T-helper 17 cell (primary cell): ENCODE measurements around the gene SULT1A1. TPM values are rescaled to one million over a fixed set of nuclear protein-coding genes. Genes with fewer than 3 reads are reported as not detected.
A peak's percentile ranks its signal among the peaks of the same experiment; 100 is the strongest.
"Not testable (repeated sequence)": the region's sequence is repeated elsewhere in the genome, so short reads cannot be mapped to it uniquely, and the experiment has no call there.

ENCODE experiments used
- ATAC-seq: fragments of 150-1000 bp; cut with Tn5 transposase; 2 replicates; pipeline ENCODE4 v1.10.0; 2021; ENCODE audit warnings: mild to moderate bottlenecking, moderate library complexity
- DNase-seq, 3 donors: peaks; one replicate each; pipeline versions ENCODE4 v3.0.0 to v3.0.0-alpha.2; 2020 to 2021
- H3K9me3 ChIP-seq: one replicate; pipeline ENCODE4 v1.7.0; 2013; ENCODE audit warnings: low read length, mild to moderate bottlenecking; ENCODE audit not compliant: control insufficient read depth, poor library complexity, severe bottlenecking
- H3K27ac Mint-ChIP-seq: one replicate; pipeline ENCODE4 v1.8.0; 2022; ENCODE audit warnings: mild to moderate bottlenecking, moderate library complexity, mixed read lengths
- H3K27me3 Mint-ChIP-seq: one replicate; pipeline ENCODE4 v1.8.0; 2022; ENCODE audit warnings: mixed read lengths
- H3K36me3 Mint-ChIP-seq: one replicate; pipeline ENCODE4 v1.8.0; 2022; ENCODE audit warnings: low read depth, mixed read lengths
- H3K4me1 Mint-ChIP-seq: one replicate; pipeline ENCODE4 v1.8.0; 2022; ENCODE audit warnings: mild to moderate bottlenecking, mixed read lengths
- H3K4me3 Mint-ChIP-seq: one replicate; pipeline ENCODE4 v1.8.0; 2022; ENCODE audit warnings: mild to moderate bottlenecking, moderate library complexity, mixed read lengths
- total RNA-seq, 4 donors: library from RNA in 2 of 4; stranded (reverse) in 2 of 4; gene quantifications; one replicate each; pipeline ENCODE4 v1.2.3 and lab custom pipeline; 2022 to 2026

SULT1A1 gene
- total RNA-seq, 2 donors from 2014 or later = 10.6 to 14.4 TPM

GRCh38 chr16:28603381-28604185 is 6.3 kb downstream of the SULT1A1 start:
- Mint-ChIP-seq H3K4me1 (peaks cover 3% of the 10 kb centered on the region), H3K36me3 (no peaks in the 10 kb centered on the region), H3K4me3 (no peak overlapping the region), H3K27me3 (no peaks in the 10 kb centered on the region), H3K27ac (peak overlapping the region; percentile 54)
- DNase-seq = no peak
- no peaks in the 10 kb centered on the region for H3K9me3 ChIP-seq
- no peak for ATAC-seq

GRCh38 chr16:28602529-28602928 is 7.3 kb downstream of the SULT1A1 start:
- no peaks in the 10 kb centered on the region for H3K9me3 ChIP-seq
- peaks cover 3% of the 10 kb centered on the region for H3K4me1 Mint-ChIP-seq
- H3K27ac Mint-ChIP-seq = no peak overlapping the region
- H3K27me3 Mint-ChIP-seq = no peaks in the 10 kb centered on the region
- DNase-seq (no peak), ATAC-seq (no peak)
- H3K4me3 Mint-ChIP-seq = no peak overlapping the region
- H3K36me3 Mint-ChIP-seq = no peaks in the 10 kb centered on the region

DNA sequence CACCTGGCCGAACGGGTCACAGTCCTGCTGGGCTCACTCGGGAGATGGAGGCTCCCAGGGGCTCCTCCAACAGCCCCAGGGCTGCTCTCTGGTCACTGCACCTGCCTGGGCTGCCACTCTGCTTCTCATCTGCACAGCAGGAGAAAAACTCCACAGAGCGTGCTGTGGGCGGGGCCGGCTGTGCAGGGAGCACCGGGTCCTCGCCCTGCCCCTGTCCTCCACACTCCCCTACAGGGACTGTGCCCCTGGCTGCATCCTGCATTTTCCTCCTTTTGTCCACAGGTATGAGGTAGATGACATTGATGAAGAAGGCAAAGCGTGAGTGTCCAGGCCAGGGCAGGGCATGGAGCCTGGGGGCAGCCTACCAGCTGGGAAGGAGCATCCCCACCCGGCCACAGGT is 7.8 kb downstream of the SULT1A1 start:
- not testable (repeated sequence) for H3K27me3 Mint-ChIP-seq, H3K9me3 ChIP-seq, H3K4me3 Mint-ChIP-seq, ATAC-seq, H3K4me1 Mint-ChIP-seq, H3K27ac Mint-ChIP-seq, DNase-seq, H3K36me3 Mint-ChIP-seq

- not testable (repeated sequence) for H3K27me3 Mint-ChIP-seq, H3K4me3 Mint-ChIP-seq, DNase-seq, H3K36me3 Mint-ChIP-seq, ATAC-seq, H3K9me3 ChIP-seq, H3K4me1 Mint-ChIP-seq
- peak overlapping the region; percentile 60 for H3K27ac Mint-ChIP-seq
These were observed 8.3 kb downstream of the SULT1A1 start for GRCh38 chr16:28601589-28601988.

- not testable (repeated sequence) for H3K9me3 ChIP-seq, H3K4me1 Mint-ChIP-seq, DNase-seq, H3K27ac Mint-ChIP-seq, H3K36me3 Mint-ChIP-seq, ATAC-seq, H3K27me3 Mint-ChIP-seq, H3K4me3 Mint-ChIP-seq
These were observed 8.9 kb downstream of the SULT1A1 start for GRCh38 chr16:28600965-28601364.

GRCh38 chr16:28599377-28600285 is 10.2 kb downstream of the SULT1A1 start:
- not testable (repeated sequence) for H3K27me3 Mint-ChIP-seq, H3K4me3 Mint-ChIP-seq, DNase-seq, H3K36me3 Mint-ChIP-seq, H3K27ac Mint-ChIP-seq, H3K9me3 ChIP-seq, H3K4me1 Mint-ChIP-seq
- peak; percentile 98 for ATAC-seq

DNA sequence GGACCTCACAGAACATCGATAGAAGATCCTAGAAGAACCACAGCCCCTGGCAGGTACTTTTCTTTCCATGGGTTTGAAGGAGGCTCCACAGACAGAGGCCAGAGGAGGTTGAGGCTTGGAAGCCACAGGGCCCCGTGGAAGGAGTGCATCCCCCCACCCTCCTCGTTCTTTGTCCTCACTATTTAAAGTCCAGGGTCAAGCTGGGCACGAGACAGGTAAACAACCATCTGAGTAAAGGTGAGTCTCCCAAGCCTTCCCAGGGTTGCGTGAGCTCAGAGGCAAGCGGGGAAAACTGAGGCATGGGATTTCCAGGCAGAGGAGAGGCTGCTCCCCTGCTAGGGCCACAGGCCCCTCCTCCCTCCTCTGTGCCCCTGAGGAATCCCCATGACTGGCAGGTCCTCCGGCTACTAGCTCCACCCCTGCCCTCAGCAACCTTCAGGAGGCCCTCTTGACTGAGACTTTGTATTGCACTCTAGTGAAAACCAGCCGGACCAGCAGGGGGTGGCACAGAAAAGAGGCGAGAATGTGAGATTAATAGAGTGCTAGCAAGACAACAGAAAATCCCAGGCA is 12.1 kb downstream of the SULT1A1 start:
- H3K27me3 Mint-ChIP-seq = no peaks in the 10 kb centered on the region
- no peaks in the 10 kb centered on the region for H3K36me3 Mint-ChIP-seq
- H3K4me3 Mint-ChIP-seq = no peak overlapping the region
- DNase-seq = no peak
- H3K27ac Mint-ChIP-seq = peak overlapping the region; percentile 39
- no peak for ATAC-seq
- H3K9me3 ChIP-seq = no peaks in the 10 kb centered on the region
- peaks cover 7% of the 10 kb centered on the region for H3K4me1 Mint-ChIP-seq

GRCh38 chr16:28596840-28597691 is 12.8 kb downstream of the SULT1A1 start, which contains the start of gene SULT1A2:
SULT1A2 (minus strand) TSS chr16:28597050; CDS start chr16:28595930, 1,120 bp downstream.
- ATAC-seq (no peak), DNase-seq (no peak)
- Mint-ChIP-seq H3K4me1 (peaks cover 7% of the 10 kb centered on the region), H3K4me3 (no peak within 1 kb of the TSS), H3K27ac (peak within 1 kb of the TSS; percentile 39), H3K27me3 (no peaks in the 10 kb centered on the region), H3K36me3 (no peaks in the 10 kb centered on the region)
- H3K9me3 ChIP-seq = no peaks in the 10 kb centered on the region

GRCh38 chr16:28596115-28596630 is 13.7 kb downstream of the SULT1A1 start:
- Mint-ChIP-seq H3K27me3 (no peaks in the 10 kb centered on the region), H3K27ac (no peak overlapping the region), H3K4me3 (no peak overlapping the region), H3K36me3 (peaks cover 2% of the 10 kb centered on the region), H3K4me1 (peaks cover 7% of the 10 kb centered on the region)
- H3K9me3 ChIP-seq = no peaks in the 10 kb centered on the region
- DNase-seq (no peak), ATAC-seq (no peak)

DNA sequence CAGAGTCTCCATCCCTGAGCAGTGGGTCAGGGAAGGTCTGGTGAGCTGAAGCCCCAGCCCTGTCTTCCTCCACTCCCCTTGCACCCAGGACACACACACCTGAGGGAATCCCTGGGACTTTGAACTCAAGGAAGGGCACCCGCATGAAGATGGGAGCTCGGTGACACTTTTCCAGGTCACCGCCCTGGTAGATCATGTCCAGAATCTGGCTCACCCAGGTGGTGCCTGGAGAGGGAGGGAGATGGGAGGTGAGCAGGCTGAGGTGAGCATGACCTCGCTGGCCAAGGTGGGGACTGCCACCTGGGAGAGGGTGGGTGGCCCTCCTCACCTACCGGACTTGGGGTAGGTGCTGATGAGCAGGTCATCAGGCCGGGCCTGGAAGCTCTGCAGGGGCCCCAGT is 14.4 kb downstream of the SULT1A1 start:
- not testable (repeated sequence) for DNase-seq, H3K9me3 ChIP-seq, ATAC-seq, H3K4me3 Mint-ChIP-seq, H3K36me3 Mint-ChIP-seq, H3K27me3 Mint-ChIP-seq, H3K4me1 Mint-ChIP-seq, H3K27ac Mint-ChIP-seq

DNA sequence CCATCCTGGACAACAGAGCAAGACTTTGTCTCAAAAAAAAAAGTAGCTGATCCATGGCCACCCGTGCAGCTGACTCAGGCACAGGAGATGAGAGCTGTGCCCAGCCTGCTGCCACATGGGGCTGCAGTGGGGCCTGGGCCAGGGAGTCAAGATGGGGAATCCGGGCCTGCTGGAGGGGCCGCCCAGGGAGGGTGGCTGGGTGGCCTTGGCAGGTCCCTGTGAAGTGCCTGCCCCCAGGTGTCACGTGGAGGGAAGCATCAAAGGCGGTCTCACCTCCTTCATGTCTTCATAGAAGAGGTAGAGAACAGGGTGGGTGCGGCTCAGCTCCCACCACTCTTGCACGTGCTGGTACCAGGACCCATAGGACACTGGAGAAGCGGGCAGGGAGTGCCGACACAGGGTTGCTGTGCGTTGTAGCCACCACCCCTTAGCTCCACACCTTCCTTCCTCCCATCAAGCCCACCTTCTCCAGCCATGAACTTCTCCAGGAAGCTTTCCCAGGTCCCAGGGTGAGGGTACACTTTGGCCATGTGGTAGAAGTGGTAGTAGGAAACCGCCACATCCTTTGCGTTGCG is 16.8 kb downstream of the SULT1A1 start:
- H3K27ac Mint-ChIP-seq = no peak overlapping the region
- ATAC-seq (no peak), DNase-seq (no peak)
- peaks cover 7% of the 10 kb centered on the region for H3K4me1 Mint-ChIP-seq
- H3K27me3 Mint-ChIP-seq = no peaks in the 10 kb centered on the region
- no peak overlapping the region for H3K4me3 Mint-ChIP-seq
- H3K36me3 Mint-ChIP-seq = peaks cover 9% of the 10 kb centered on the region
- no peaks in the 10 kb centered on the region for H3K9me3 ChIP-seq

DNA sequence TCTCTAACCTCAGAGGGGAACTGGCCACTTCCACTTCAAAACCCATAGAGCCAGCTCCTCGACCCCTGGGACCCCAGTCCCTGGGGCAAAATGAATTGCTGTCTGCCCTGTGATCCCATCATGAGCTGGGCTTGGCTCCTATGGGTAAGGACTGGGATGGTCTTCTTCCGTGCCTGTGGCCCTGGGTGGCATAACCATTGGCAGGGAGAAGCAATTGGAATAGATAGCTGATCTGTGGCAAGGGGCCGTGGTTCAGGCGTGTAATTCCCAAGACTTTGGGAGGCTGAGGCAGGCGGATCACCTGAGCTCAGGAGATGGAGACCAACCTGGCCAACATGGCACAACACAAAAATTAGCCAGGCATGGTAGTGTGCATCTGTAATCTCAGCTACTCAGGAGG is 17.3 kb downstream of the SULT1A1 start:
- DNase-seq (no peak), ATAC-seq (no peak)
- Mint-ChIP-seq H3K27ac (no peak overlapping the region), H3K27me3 (no peaks in the 10 kb centered on the region), H3K4me3 (no peak overlapping the region), H3K36me3 (peaks cover 9% of the 10 kb centered on the region), H3K4me1 (peaks cover 7% of the 10 kb centered on the region)
- no peaks in the 10 kb centered on the region for H3K9me3 ChIP-seq
